Testis (tissue), 2 donors: Measurements from ENCODE around the gene KIDINS220.

Experiments
- POLR2A ChIP-seq: fragments of 450-650 bp; IDR thresholded peaks from one replicate; pipeline ENCODE4 v1.6.1; 2017; ENCODE audit warnings: antibody characterized with exemption, mild to moderate bottlenecking, moderate library complexity
- TF ChIP-seq, protein P1 (sequence below), 3 experiments: fragments of 450-650 bp in 2 of 3; fragments of 200-600 bp in 1 of 3; sonication (generic) in 1 of 3; IDR thresholded peaks; one replicate each; pipeline ENCODE4 v1.5.1; 2016 to 2019; ENCODE audit warnings: antibody characterized with exemption in 3 of 3, mild to moderate bottlenecking in 2 of 3, moderate library complexity in 1 of 3

DNA sequence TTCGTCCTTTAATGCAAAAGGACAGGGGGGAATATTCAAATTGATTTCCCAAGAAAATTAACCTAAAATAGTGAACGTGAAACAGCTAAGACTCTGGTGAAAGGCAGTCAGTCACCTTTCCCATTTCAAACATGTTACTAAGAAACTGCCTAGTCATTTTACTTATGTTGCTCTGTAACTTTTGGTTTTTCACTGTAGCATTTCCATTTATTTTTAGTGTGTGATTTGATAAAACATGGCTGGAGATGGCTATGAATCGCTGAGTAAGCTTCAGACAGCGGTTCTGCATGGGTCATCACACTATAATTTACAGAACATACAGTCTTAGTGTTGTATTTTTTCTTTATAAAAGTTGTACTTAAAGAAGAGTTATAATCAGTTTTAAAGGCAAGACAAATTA, 16.0 kb upstream of the KIDINS220 start:
- TF ChIP-seq, protein P1, sequence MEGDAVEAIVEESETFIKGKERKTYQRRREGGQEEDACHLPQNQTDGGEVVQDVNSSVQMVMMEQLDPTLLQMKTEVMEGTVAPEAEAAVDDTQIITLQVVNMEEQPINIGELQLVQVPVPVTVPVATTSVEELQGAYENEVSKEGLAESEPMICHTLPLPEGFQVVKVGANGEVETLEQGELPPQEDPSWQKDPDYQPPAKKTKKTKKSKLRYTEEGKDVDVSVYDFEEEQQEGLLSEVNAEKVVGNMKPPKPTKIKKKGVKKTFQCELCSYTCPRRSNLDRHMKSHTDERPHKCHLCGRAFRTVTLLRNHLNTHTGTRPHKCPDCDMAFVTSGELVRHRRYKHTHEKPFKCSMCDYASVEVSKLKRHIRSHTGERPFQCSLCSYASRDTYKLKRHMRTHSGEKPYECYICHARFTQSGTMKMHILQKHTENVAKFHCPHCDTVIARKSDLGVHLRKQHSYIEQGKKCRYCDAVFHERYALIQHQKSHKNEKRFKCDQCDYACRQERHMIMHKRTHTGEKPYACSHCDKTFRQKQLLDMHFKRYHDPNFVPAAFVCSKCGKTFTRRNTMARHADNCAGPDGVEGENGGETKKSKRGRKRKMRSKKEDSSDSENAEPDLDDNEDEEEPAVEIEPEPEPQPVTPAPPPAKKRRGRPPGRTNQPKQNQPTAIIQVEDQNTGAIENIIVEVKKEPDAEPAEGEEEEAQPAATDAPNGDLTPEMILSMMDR (IDR thresholded peaks at IDR 0.05) = no peak
- TF ChIP-seq POLR2A = no peak
